ENCODE results near the gene HLA-C. TPM values are rescaled to one million over a fixed set of nuclear protein-coding genes. Genes with fewer than 3 reads are reported as not detected.
A peak's percentile ranks its signal among the peaks of the same experiment; 100 is the strongest.

HLA-C gene
- total and polyA plus RNA-seq, 2 donors (not counting 3 experiments of a cell fraction or from before 2014, with no cell fraction given) = 109 to 287 TPM

GRCh38 chr6:31247813-31248212, 24.1 kb downstream of the HLA-C start:
- Histone ChIP-seq H3K4me3 (replicated peaks in 1 of 3; ENCODE audit: insufficient read depth in 1 of 3, low read depth in 1 of 3, low read length in 3 of 3) (no peak overlapping the region), H3K9me3 (replicated peaks; ENCODE audit: control insufficient read depth, insufficient read depth, low read length) (no peaks in the 10 kb centered on the region), H4K20me1 (replicated peaks; ENCODE audit: control insufficient read depth, extremely low read depth, insufficient read depth, low read length) (no peaks in the 10 kb centered on the region), H3K79me2 (ENCODE audit: control insufficient read depth, insufficient read depth, low read length) (no peaks in the 10 kb centered on the region), H3K36me3 (ENCODE audit: control insufficient read depth in 2 of 2, extremely low read depth in 1 of 2, insufficient read depth in 2 of 2, low read length in 2 of 2) (no peaks in the 10 kb centered on the region), H3K4me1 (ENCODE audit: control insufficient read depth, extremely low read depth, insufficient read depth, low read length) (peaks cover 3% of the 10 kb centered on the region), H3K4me2 (ENCODE audit: insufficient read depth, low read length) (no peak overlapping the region), H3K9ac (replicated peaks; ENCODE audit: extremely low read depth, insufficient read depth, low read length) (no peak overlapping the region), H3K9me1 (replicated peaks; ENCODE audit: control insufficient read depth, extremely low read depth, insufficient read depth, low read length) (no peaks in the 10 kb centered on the region), H3K27ac (ENCODE audit: insufficient read depth, low read depth, low read length) (no peak overlapping the region), H3K27me3 (ENCODE audit: control insufficient read depth in 2 of 2, insufficient read depth in 2 of 2, low read length in 2 of 2) (peaks cover 11 to 26% of the 10 kb centered on the region in 2 experiments), H2AFZ (ENCODE audit: low read depth, low read length) (no peak overlapping the region)
- dilution Hi-C loops (cut with MboI; ENCODE audit: extremely low pct_ligation_motif_present, low sequenced_read_pairs) (no loop called here), intact Hi-C loops (cut with micrococcal nuclease) (no loop called here)
- no TSS peak for BruUV-seq (replicated peaks)
- CTCF ChIA-PET = no interaction called here
- POLR2A ChIA-PET = no interaction called here
- FAIRE-seq (no peak), DNase-seq (ENCODE audit: low read depth, low spot score) (no peak)
- TF ChIP-seq MYC (IDR thresholded peaks at IDR 0.05; ENCODE audit: low read depth, low read length) = no peak

GRCh38 chr6:31246051-31246521, 25.8 kb downstream of the HLA-C start:
- POLR2A ChIA-PET = no interaction called here
- intact Hi-C loops (cut with micrococcal nuclease) = no loop called here

More at GRCh38 chr6:31246051-31246521, 25.8 kb downstream of the HLA-C start:
- FAIRE-seq (peak; percentile 93), DNase-seq (ENCODE audit: low read depth, low spot score) (peak; percentile 66)
- Histone ChIP-seq H3K9ac (replicated peaks; ENCODE audit: extremely low read depth, insufficient read depth, low read length) (no peak overlapping the region), H2AFZ (ENCODE audit: low read depth, low read length) (no peak overlapping the region), H3K36me3 (ENCODE audit: control insufficient read depth in 2 of 2, extremely low read depth in 1 of 2, insufficient read depth in 2 of 2, low read length in 2 of 2) (no peaks in the 10 kb centered on the region), H3K27ac (ENCODE audit: insufficient read depth, low read depth, low read length) (no peak overlapping the region), H3K4me3 (replicated peaks in 1 of 3; ENCODE audit: insufficient read depth in 1 of 3, low read depth in 1 of 3, low read length in 3 of 3) (no peak overlapping the region), H3K79me2 (ENCODE audit: control insufficient read depth, insufficient read depth, low read length) (no peaks in the 10 kb centered on the region), H3K9me3 (replicated peaks; ENCODE audit: control insufficient read depth, insufficient read depth, low read length) (no peaks in the 10 kb centered on the region), H3K9me1 (replicated peaks; ENCODE audit: control insufficient read depth, extremely low read depth, insufficient read depth, low read length) (no peaks in the 10 kb centered on the region), H3K27me3 (ENCODE audit: control insufficient read depth in 2 of 2, insufficient read depth in 2 of 2, low read length in 2 of 2) (peaks cover 5 to 22% of the 10 kb centered on the region in 2 experiments), H3K4me2 (ENCODE audit: insufficient read depth, low read length) (no peak overlapping the region), H3K4me1 (ENCODE audit: control insufficient read depth, extremely low read depth, insufficient read depth, low read length) (peaks cover 3% of the 10 kb centered on the region), H4K20me1 (replicated peaks; ENCODE audit: control insufficient read depth, extremely low read depth, insufficient read depth, low read length) (no peaks in the 10 kb centered on the region)
- CTCF ChIA-PET = interaction anchor here (1.0 to 1.8 kb wide), 3 partner anchors 11 to 121 kb away, joined by 3 to 10 read pairs (median 10); no protein-coding TSS in a partner anchor
- no TSS peak for BruUV-seq (replicated peaks)
- dilution Hi-C loops (cut with MboI; ENCODE audit: extremely low pct_ligation_motif_present, low sequenced_read_pairs) = no loop called here
- no peak for TF ChIP-seq MAX (IDR thresholded peaks at IDR 0.05; ENCODE audit: insufficient read depth, insufficient read length)
- TF ChIP-seq CTCF (IDR thresholded peaks at IDR 0.05; ENCODE audit: extremely low read depth in 1 of 2, insufficient read depth in 1 of 2, low read depth in 1 of 2, low read length in 2 of 2) = no peak
- TF ChIP-seq POLR2AphosphoS5 (IDR thresholded peaks at IDR 0.05; ENCODE audit: insufficient read depth, low read depth, low read length) = no peak
- TF ChIP-seq GATA2 (IDR thresholded peaks at IDR 0.05; ENCODE audit: insufficient read depth, insufficient read length, low read depth, low read length) = no peak
- TF ChIP-seq FOS (IDR thresholded peaks at IDR 0.05; ENCODE audit: borderline replicate concordance, insufficient read depth, low read length) = peak; percentile 75
- TF ChIP-seq EZH2 (IDR thresholded peaks at IDR 0.05; ENCODE audit: borderline replicate concordance, low read depth, low read length, severe bottlenecking) = no peak
- no peak for TF ChIP-seq MYC (IDR thresholded peaks at IDR 0.05; ENCODE audit: low read depth, low read length)
- TF ChIP-seq JUN (IDR thresholded peaks at IDR 0.05; ENCODE audit: borderline replicate concordance, insufficient read depth, insufficient read length, low read depth) = peak; percentile 84
- TF ChIP-seq POLR2A (IDR thresholded peaks at IDR 0.05; ENCODE audit: low read depth, low read length) = no peak

Data from endothelial cell of umbilical vein (primary cell).